Right lobe of liver (tissue), 4 donors: ENCODE results near the gene PEAK1.

Source experiments
- CTCF ChIP-seq, 4 donors: fragments of 200-600 bp in 3 of 4; fragments of 450-650 bp in 1 of 4; IDR thresholded peaks; one replicate each; pipeline versions ENCODE4 v1.5.1 to v1.8.0; 2016 to 2022; ENCODE audit warnings: antibody characterized with exemption in 4 of 4, mild to moderate bottlenecking in 2 of 4
- POLR2A ChIP-seq: fragments of 450-650 bp; IDR thresholded peaks from one replicate; pipeline ENCODE4 v1.6.1; 2017; ENCODE audit warnings: antibody characterized with exemption, mild to moderate bottlenecking
- donor health status: DM: no; HTN: no; CAD: no.
- donor health status: DM: no; HTN: no; CAD: no.
- donor health status: DM: no; HTN: yes; CAD: no.

- TF ChIP-seq POLR2A: no peak
- TF ChIP-seq CTCF (IDR thresholded peaks at IDR 0.05): no peak
Measured at GRCh38 chr15:77228828-77229227, 191.1 kb downstream of the PEAK1 start.
